ENCODE measurements around the gene PABPN1L. TPM values are rescaled to one million over a fixed set of nuclear protein-coding genes. Genes with fewer than 3 reads are reported as not detected.
A peak's percentile ranks its signal among the peaks of the same experiment; 100 is the strongest.

PABPN1L gene
- polyA plus RNA-seq, 6 donors from 2014 or later: not detected

DNA sequence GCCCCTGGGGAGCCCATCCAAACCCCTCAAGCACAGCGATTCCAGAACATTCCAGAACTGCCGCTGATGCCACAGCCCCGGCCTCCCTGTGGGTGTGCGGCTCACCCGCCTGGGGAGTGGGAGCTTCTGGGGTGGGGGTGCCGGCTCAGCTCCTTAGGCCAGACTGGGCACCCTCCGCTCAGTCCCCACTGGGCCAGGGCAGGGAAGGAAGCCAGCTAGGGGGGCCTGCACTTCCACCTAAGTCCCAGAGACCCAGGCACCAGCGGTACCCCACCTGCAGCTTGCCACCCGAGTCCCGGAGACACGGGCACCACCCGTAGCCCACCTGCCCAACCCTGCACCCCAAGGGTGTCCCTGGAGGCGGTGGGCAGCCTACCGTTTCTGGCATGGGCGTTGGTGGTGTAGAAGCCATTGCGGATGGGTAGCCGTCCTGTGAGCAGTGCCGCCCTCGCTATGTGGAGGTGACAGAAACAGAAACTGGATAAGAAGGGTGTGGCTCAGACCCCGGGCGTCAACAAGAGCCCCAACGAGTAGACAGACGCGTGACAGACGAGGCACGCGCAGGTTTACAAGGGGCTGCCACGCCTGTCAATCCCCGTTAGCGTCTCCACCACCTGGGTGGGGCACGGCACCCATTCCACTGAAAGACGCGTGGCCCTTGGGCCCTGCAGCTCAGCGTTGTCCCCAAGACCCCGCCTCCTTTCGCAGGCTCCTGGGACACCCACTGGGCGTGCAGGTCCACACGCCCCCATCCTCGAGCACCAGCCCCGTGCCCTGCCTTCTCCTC is 24.7 kb downstream of the PABPN1L start:
- H3K27ac Mint-ChIP-seq: no peak overlapping the region
- no peaks in the 10 kb centered on the region for H3K27me3 Mint-ChIP-seq
- H3K36me3 Mint-ChIP-seq: no peaks in the 10 kb centered on the region
- no peak overlapping the region for H3K4me3 Mint-ChIP-seq
- H3K4me1 Mint-ChIP-seq: peaks cover 0 to 6% (median 0%) of the 10 kb centered on the region in 3 donors
- ATAC-seq (ENCODE audit: low read depth in 2 of 2) (no peak), DNase-seq (no peak)
- no peaks in the 10 kb centered on the region for H3K9me3 Mint-ChIP-seq

DNA sequence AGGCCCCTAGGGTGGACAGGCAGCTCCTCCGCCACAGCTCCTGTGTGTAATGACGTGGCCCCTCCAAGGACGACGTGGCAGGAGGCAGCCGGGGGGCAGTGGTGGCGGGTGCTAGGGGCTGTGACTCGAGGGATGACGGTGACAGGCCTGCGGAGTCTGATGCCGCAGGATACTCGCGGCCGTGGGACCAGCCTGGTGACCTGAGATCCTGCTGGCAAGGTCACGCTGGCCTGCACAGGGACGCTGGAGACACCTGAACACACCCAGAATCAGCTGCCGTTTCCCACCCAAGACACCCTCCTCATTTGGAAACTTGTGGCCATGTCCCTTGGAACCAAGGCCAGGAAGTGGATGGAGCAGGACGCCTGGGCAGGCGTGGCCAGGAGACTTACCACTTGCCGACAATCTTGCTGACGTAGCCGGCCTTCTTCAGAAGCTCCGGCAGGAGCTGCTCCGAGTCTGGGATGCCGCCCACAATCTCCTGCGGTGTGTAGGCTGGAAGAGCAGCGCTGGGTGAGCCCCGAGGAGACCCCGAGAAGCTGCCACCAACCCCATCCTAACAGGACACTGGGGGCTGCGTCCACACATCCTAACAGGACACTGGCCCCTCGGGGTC is 25.8 kb downstream of the PABPN1L start:
- DNase-seq (no peak), ATAC-seq (ENCODE audit: low read depth in 2 of 2) (no peak)
- H3K27ac Mint-ChIP-seq: no peak overlapping the region
- H3K4me3 Mint-ChIP-seq: no peak overlapping the region
- no peaks in the 10 kb centered on the region for H3K27me3 Mint-ChIP-seq
- peaks cover 0 to 6% (median 0%) of the 10 kb centered on the region in 3 donors for H3K4me1 Mint-ChIP-seq
- no peaks in the 10 kb centered on the region for H3K36me3 Mint-ChIP-seq
- no peaks in the 10 kb centered on the region for H3K9me3 Mint-ChIP-seq

DNA sequence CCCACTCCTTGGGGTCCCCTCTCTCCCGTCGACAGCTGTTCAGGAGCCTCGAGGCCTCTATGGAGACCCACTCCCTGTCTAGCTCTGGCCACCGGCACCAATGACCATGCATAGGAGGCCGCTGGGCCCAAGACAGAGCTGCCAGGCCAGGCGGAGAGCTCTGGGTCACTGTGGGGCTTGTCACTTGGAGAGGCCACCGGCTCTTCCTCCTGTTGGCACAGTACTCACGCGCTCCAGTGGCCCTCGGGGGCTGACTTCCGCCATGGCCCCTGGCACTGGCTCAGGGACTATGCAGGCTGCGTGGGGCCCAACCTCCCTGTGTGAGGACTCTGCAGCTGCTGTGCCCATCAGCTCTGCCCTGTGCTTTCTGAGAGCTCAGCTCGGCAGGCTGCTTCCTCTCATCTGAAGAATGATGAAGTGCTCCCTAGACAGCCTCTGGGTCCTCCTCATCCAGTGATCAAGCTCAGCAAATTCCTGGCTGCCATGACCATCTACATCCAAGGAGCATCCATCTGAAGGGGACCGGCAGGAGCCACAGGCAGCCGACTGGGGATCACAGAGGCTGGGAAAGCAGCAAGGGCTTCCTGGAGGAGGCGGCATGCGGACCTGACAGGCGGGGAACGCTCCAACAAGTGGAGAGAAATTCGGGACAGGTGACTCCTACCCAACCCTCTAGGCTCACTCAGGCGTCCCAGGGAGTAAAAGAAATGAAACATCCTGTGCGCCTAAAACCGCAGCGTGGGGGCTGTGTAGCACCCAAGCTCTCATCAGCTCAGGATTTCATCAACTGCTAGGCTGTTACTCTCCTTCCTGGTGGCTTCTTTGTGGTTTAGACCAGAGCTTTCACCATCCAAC is 26.5 kb downstream of the PABPN1L start:
- H3K4me3 Mint-ChIP-seq: no peak overlapping the region
- ATAC-seq (ENCODE audit: low read depth in 2 of 2): no peak
- H3K27me3 Mint-ChIP-seq: no peaks in the 10 kb centered on the region
- H3K36me3 Mint-ChIP-seq: no peaks in the 10 kb centered on the region
- H3K27ac Mint-ChIP-seq: no peak overlapping the region
- H3K9me3 Mint-ChIP-seq: no peaks in the 10 kb centered on the region
- H3K4me1 Mint-ChIP-seq: peaks cover 0 to 6% (median 0%) of the 10 kb centered on the region in 3 donors
- DNase-seq: no peak

DNA sequence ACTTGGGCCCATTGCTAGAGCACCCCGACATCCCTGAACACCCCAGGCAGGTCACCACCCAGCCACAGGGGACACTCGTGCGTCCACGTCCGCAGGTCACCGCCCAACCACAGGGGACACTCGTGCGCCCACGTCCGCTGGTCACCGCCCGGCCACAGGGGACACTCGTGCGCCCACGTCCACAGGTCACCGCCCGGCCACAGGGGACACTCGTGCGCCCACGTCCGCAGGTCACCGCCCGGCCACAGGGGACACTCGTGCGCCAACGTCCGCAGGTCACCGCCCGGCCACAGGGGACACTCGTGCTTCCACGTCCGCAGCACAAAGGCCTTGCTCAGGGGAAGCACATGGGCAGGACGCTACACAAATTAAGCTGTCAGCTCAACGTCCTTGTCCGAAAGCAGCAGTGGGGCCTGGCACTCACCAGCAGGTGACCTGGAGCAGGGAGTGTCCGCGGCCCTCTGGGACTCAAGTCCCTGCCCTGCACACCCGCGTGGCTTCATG is 27.4 kb downstream of the PABPN1L start:
- H3K4me1 Mint-ChIP-seq: peaks cover 0 to 6% (median 0%) of the 10 kb centered on the region in 3 donors
- H3K27ac Mint-ChIP-seq: no peak overlapping the region
- H3K4me3 Mint-ChIP-seq: no peak overlapping the region
- no peaks in the 10 kb centered on the region for H3K9me3 Mint-ChIP-seq
- no peaks in the 10 kb centered on the region for H3K27me3 Mint-ChIP-seq
- DNase-seq: no peak
- H3K36me3 Mint-ChIP-seq: no peaks in the 10 kb centered on the region
- no peak for ATAC-seq (ENCODE audit: low read depth in 2 of 2)

DNA sequence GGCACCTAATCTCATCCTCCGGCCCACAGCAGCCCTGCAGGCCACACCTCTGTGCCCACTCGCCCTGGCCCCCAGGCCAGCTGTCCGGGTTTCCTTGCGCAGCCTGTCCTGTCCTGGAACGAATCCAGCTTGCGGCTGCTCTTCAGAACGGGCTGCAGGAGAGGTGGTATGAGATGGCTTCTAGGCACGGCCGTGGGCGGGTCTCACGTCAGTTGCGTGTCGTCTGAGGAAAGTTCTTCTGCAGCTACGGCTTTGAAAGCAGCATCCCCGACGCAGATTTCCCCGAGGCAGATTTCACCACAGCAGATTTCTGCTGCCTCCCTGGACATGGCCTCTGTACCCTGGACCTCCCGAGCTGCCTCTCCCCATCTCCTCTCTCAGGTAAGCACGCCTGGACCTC is 27.9 kb downstream of the PABPN1L start:
- Mint-ChIP-seq H3K27me3 (no peaks in the 10 kb centered on the region), H3K36me3 (no peaks in the 10 kb centered on the region), H3K4me3 (no peak overlapping the region), H3K9me3 (no peaks in the 10 kb centered on the region), H3K27ac (no peak overlapping the region), H3K4me1 (peaks cover 0 to 6% (median 1%) of the 10 kb centered on the region in 3 donors)
- ATAC-seq (ENCODE audit: low read depth in 2 of 2) (no peak), DNase-seq (no peak)

DNA sequence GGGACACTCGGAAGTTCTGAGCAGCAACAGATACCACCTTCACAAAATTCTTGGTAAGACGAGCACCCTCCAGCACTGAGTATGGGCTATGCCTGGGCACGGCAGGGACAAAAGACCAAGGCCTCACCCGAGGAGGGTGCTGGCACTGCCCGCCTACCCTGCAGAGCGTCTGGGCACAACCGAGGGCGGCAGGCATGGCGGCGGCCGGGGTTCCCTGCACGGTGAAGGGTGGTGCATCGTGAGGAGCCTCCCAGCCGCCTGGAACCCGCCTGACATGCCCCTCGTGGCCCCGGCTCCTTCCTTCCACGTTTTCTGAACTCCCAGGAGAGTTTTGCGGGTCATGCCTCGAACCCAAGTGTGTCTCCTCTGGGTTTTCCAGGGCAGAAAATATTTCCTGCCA is 28.7 kb downstream of the PABPN1L start:
- no peak for DNase-seq
- peaks cover 0 to 5% (median 0%) of the 10 kb centered on the region in 3 donors for H3K4me1 Mint-ChIP-seq
- no peak overlapping the region for H3K27ac Mint-ChIP-seq
- H3K9me3 Mint-ChIP-seq: no peaks in the 10 kb centered on the region
- no peak overlapping the region for H3K4me3 Mint-ChIP-seq
- H3K36me3 Mint-ChIP-seq: no peaks in the 10 kb centered on the region
- no peak for ATAC-seq (ENCODE audit: low read depth in 2 of 2)
- no peaks in the 10 kb centered on the region for H3K27me3 Mint-ChIP-seq

DNA sequence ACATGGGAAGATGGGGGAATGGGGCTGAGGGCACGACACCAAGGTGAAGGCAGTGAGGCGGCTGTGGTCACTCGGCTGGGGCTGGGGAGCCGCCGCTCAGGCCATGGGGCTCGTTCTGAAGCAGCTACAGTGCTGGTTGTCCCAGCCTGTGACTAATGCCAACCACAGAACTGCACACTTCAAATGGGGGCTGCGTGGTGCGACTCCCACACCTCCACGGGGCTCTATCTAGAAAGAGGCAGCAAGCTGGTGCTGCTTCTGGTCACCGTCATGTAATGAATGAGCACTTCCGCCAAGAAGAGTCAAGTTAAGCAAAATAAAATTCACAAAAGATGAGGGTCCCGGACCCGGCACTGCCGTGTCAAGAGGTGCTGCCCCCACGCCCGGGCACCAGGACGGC is 29.7 kb downstream of the PABPN1L start:
- DNase-seq (no peak), ATAC-seq (ENCODE audit: low read depth in 2 of 2) (no peak)
- Mint-ChIP-seq H3K4me1 (peaks cover 0 to 5% (median 0%) of the 10 kb centered on the region in 3 donors), H3K4me3 (no peak overlapping the region), H3K9me3 (no peaks in the 10 kb centered on the region), H3K27me3 (no peaks in the 10 kb centered on the region), H3K27ac (no peak overlapping the region), H3K36me3 (no peaks in the 10 kb centered on the region)

DNA sequence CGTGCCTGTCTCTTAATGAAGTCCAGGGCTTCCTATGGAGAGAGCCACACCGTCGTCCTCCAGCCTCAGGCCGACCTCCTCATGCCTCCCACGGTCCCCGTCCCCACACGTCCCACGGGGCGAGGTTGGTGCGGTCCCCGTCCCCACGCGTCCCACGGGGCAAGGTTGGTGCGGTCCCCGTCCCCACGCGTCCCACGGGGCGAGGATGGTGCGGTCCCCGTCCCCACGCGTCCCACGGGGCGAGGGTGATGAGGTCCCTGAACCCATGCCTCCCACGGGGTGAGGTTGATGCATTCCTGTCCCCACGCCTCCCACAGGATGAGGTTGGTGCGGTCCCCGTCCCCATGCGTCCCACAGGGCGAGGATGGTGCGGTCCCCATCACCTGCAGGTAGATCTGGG is 30.6 kb downstream of the PABPN1L start:
- ATAC-seq (ENCODE audit: low read depth in 2 of 2) (no peak), DNase-seq (no peak)
- Mint-ChIP-seq H3K4me1 (peaks cover 0 to 5% (median 0%) of the 10 kb centered on the region in 3 donors), H3K4me3 (no peak overlapping the region), H3K36me3 (no peaks in the 10 kb centered on the region), H3K27ac (peak overlapping the region in 1 of 6 donors; percentile 81), H3K27me3 (no peaks in the 10 kb centered on the region), H3K9me3 (no peaks in the 10 kb centered on the region)

DNA sequence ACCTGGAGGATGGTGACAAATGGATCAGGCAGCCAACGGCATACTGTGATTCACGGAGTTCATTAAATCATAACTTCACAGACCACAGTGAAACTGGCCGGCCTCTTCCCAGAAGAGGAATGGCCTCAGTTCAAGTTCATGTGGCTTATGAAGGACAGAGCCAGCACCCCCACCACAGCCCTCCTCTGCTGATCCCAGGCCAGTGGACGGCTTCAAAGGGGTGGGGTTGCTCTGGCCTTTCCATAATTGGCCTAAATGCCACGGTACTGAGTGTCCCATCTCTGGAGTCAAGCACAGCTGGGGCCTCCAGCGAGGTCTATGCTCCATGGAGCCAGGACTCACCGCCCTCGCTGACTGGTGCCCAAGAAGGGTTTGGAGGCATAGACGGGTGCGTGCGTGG is 31.1 kb downstream of the PABPN1L start:
- H3K36me3 Mint-ChIP-seq: no peaks in the 10 kb centered on the region
- no peaks in the 10 kb centered on the region for H3K9me3 Mint-ChIP-seq
- peaks cover 0 to 5% (median 0%) of the 10 kb centered on the region in 3 donors for H3K4me1 Mint-ChIP-seq
- H3K27ac Mint-ChIP-seq: peak overlapping the region in 1 of 6 donors; percentile 81
- DNase-seq (no peak), ATAC-seq (ENCODE audit: low read depth in 2 of 2) (no peak)
- no peaks in the 10 kb centered on the region for H3K27me3 Mint-ChIP-seq
- no peak overlapping the region for H3K4me3 Mint-ChIP-seq

DNA sequence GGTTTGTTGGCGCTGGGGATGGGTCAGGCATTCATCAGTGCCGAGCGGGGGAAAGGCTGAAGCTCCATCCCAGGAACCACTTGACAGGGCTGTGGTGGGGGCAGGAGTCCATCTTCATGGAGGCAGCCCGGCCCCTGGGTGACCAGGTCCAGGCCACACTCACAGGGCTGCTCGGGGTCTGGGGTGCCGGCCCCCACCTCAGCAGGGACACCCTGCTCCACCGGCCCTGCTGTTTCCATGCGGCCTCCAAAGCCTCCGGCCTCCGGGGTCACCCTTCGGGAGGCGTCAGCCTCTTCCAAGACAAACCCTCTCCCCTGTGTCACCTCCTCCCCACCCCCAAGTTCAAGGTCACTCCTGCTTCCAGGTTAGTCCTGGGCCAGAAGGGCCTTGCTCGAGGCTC is 31.8 kb downstream of the PABPN1L start:
- peaks cover 0 to 5% (median 0%) of the 10 kb centered on the region in 3 donors for H3K4me1 Mint-ChIP-seq
- H3K27me3 Mint-ChIP-seq: no peaks in the 10 kb centered on the region

DNA sequence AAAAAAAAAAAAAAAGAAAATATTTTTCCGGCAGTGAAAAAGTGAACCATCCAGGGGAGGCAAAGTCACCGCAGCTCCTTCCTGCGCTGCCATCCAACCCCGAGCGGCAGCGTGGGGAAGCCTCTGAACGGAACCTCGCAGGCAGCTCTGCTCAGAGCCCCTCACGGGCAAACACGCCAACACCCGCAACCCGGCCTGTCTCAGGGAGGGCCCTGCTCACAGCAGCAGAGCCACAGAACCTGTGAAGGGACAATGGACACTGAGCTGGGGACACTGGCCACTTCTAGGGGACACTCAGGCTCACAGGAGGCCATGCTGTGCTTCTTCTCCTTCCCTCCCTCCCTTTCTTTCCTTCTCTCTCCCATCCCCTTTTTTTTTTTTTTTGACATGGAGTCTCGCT is 33.4 kb downstream of the PABPN1L start:
- no peak for ATAC-seq (ENCODE audit: low read depth in 2 of 2)
- no peaks in the 10 kb centered on the region for H3K27me3 Mint-ChIP-seq

More for the DNA sequence above, 31.8 kb downstream of the PABPN1L start:
- no peak overlapping the region for H3K27ac Mint-ChIP-seq
- DNase-seq (no peak), ATAC-seq (ENCODE audit: low read depth in 2 of 2) (no peak)
- H3K9me3 Mint-ChIP-seq: no peaks in the 10 kb centered on the region
- no peak overlapping the region for H3K4me3 Mint-ChIP-seq
- H3K36me3 Mint-ChIP-seq: no peaks in the 10 kb centered on the region

DNA sequence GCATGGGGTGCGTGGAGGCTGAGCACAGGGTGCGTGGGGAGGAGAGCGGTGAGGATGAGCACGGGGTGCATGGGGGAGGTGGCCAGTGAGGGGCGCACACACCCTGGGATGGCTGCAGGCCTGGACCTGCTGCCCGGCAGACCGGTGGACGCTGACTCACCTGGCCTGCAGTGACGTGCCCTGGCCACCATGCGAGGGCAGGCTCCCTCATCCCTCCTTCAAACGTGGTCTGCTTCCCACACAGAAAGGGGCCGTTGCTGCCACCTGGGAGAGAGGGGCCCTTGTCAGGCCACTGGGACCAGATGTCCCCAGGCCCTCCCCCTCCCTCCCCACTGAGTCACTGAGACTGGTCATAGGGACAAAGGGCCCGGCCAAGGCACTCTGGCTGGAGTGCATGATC is 34.6 kb downstream of the PABPN1L start:
- H3K4me1 Mint-ChIP-seq: peaks cover 0 to 5% (median 0%) of the 10 kb centered on the region in 3 donors
- no peak for ATAC-seq (ENCODE audit: low read depth in 2 of 2)
- no peaks in the 10 kb centered on the region for H3K27me3 Mint-ChIP-seq
- no peak for DNase-seq
- H3K9me3 Mint-ChIP-seq: no peaks in the 10 kb centered on the region
- H3K27ac Mint-ChIP-seq: no peak overlapping the region
- no peaks in the 10 kb centered on the region for H3K36me3 Mint-ChIP-seq
- no peak overlapping the region for H3K4me3 Mint-ChIP-seq

More for the DNA sequence above, 33.4 kb downstream of the PABPN1L start:
- Mint-ChIP-seq H3K27ac (peak overlapping the region in 1 of 6 donors; percentile 81), H3K36me3 (no peaks in the 10 kb centered on the region), H3K9me3 (no peaks in the 10 kb centered on the region), H3K4me1 (peaks cover 0 to 5% (median 0%) of the 10 kb centered on the region in 3 donors), H3K4me3 (no peak overlapping the region)
- no peak for DNase-seq

DNA sequence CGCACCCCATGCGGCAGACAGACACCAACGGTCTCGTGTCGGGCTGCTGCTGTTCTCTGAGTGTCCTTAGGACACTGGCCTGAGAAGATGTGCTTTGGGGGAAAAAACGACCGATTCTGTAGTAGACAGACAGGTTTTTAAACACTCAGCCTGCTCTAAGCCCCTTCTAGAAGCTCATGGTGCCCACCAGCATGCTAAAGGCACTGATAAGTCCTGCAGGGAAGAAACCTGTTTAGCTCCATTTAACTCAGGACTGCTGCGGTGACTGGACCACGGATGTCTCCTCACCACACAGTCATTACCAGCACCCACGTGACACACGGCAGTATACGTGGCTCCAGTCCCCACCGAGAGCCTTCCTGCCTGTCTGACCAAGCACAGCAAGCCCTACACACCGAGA is 35.7 kb downstream of the PABPN1L start:
- H3K9me3 Mint-ChIP-seq: no peaks in the 10 kb centered on the region
- no peak for DNase-seq
- H3K4me3 Mint-ChIP-seq: no peak overlapping the region
- no peak overlapping the region for H3K27ac Mint-ChIP-seq
- no peaks in the 10 kb centered on the region for H3K36me3 Mint-ChIP-seq
- peaks cover 0 to 5% (median 2%) of the 10 kb centered on the region in 3 donors for H3K4me1 Mint-ChIP-seq
- no peak for ATAC-seq (ENCODE audit: low read depth in 2 of 2)
- H3K27me3 Mint-ChIP-seq: no peaks in the 10 kb centered on the region
